ENCODE data around the gene RNASET2. TPM values are rescaled to one million over a fixed set of nuclear protein-coding genes. Genes with fewer than 3 reads are reported as not detected.
"Not testable (repeated sequence)": the region's sequence is repeated elsewhere in the genome, so short reads cannot be mapped to it uniquely, and the experiment has no call there.

RNASET2 gene
- total RNA-seq, 1 donor from 2014 or later, result 135 TPM

DNA sequence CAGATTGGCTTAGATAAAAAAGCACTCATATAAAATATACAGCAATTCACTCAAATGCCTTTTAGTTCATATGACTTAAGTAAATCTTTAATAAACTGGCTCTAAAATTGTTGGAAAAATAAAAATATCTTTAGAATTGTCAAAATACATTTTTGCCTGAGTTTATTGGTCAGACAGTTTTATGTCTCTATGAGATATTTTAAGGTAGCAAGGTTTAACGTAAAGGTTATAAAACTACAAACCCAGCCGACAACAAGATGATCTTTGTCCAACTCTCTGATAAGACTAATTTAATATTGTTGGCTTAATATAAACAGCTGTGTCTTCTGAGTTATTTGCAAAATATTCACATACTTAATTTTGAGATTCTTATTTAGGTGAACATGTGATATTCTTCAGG is 39.5 kb downstream of the RNASET2 start:
- H3K27ac Mint-ChIP-seq, result no peak overlapping the region
- H3K4me1 Mint-ChIP-seq, result peaks cover 6% of the 10 kb centered on the region
- no peak overlapping the region for H3K4me3 Mint-ChIP-seq
- ATAC-seq (ENCODE audit: low read depth) (no peak), DNase-seq (no peak)
- TF ChIP-seq CTCF (IDR thresholded peaks at IDR 0.05), result no peak
- H3K36me3 Mint-ChIP-seq (ENCODE audit: low read depth), result peaks cover 10% of the 10 kb centered on the region
- intact Hi-C loops (cut with micrococcal nuclease), result no loop called here
- H3K27me3 Mint-ChIP-seq, result no peaks in the 10 kb centered on the region
- POLR2A ChIA-PET, result no interaction called here
- CTCF ChIA-PET, result no interaction called here
- no peaks in the 10 kb centered on the region for H3K9me3 Mint-ChIP-seq

- POLR2A ChIA-PET; ATAC-seq (ENCODE audit: low read depth); H3K27me3 Mint-ChIP-seq; intact Hi-C loops (cut with micrococcal nuclease); H3K9me3 Mint-ChIP-seq; CTCF ChIA-PET; DNase-seq; H3K27ac Mint-ChIP-seq; H3K4me3 Mint-ChIP-seq: not testable (repeated sequence)
- H3K36me3 Mint-ChIP-seq (ENCODE audit: low read depth), result peaks cover 14% of the 10 kb centered on the region
- peaks cover 15% of the 10 kb centered on the region for H3K4me1 Mint-ChIP-seq
Observed at GRCh38 chr6:166915484-166915883, 40.9 kb downstream of the RNASET2 start.

- POLR2A ChIA-PET; CTCF ChIA-PET; DNase-seq; intact Hi-C loops (cut with micrococcal nuclease); H3K27me3 Mint-ChIP-seq; H3K9me3 Mint-ChIP-seq; H3K4me3 Mint-ChIP-seq; ATAC-seq (ENCODE audit: low read depth); H3K27ac Mint-ChIP-seq: not testable (repeated sequence)
- H3K4me1 Mint-ChIP-seq, result peaks cover 18% of the 10 kb centered on the region
- H3K36me3 Mint-ChIP-seq (ENCODE audit: low read depth), result peaks cover 17% of the 10 kb centered on the region
Observed at GRCh38 chr6:166914952-166915351, 41.4 kb downstream of the RNASET2 start.

DNA sequence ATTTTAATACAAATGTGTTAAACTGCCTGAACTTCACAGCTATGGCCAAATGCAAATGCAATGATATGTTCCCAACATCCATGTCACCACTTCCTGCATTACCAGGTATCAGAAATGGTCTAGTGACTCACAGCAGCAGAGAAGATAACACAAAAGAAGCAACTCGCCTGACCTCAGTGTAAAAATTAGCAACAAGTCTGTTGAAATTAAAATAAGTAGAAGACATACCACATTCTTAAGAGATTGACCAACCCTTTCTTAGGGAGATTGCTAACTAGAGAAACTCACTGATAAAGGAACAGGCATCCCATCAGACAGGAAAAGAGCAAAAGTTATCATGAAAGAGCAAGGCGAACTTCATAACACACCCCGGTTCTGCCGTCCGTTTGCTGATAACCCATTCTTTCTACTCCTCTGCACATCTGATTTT is 45.1 kb downstream of the RNASET2 start:
- CTCF ChIA-PET, result no interaction called here
- POLR2A ChIA-PET, result no interaction called here
- Mint-ChIP-seq H3K4me3 (no peak overlapping the region), H3K27ac (no peak overlapping the region), H3K27me3 (no peaks in the 10 kb centered on the region), H3K36me3 (ENCODE audit: low read depth) (peaks cover 15% of the 10 kb centered on the region), H3K9me3 (no peaks in the 10 kb centered on the region), H3K4me1 (peaks cover 49% of the 10 kb centered on the region)
- intact Hi-C loops (cut with micrococcal nuclease), result no loop called here
- TF ChIP-seq CTCF (IDR thresholded peaks at IDR 0.05), result no peak
- ATAC-seq (ENCODE audit: low read depth), result no peak
- DNase-seq, result no peak

GRCh38 chr6:166910601-166911000 is 45.7 kb downstream of the RNASET2 start:
- Mint-ChIP-seq H3K27me3 (no peaks in the 10 kb centered on the region), H3K27ac (no peak overlapping the region), H3K9me3 (no peaks in the 10 kb centered on the region), H3K36me3 (ENCODE audit: low read depth) (peaks cover 15% of the 10 kb centered on the region), H3K4me3 (no peak overlapping the region), H3K4me1 (peaks cover 49% of the 10 kb centered on the region)
- TF ChIP-seq CTCF (IDR thresholded peaks at IDR 0.05), result no peak
- intact Hi-C loops (cut with micrococcal nuclease), result no loop called here
- CTCF ChIA-PET, result no interaction called here
- POLR2A ChIA-PET, result no interaction called here
- ATAC-seq (ENCODE audit: low read depth) (no peak), DNase-seq (no peak)

DNA sequence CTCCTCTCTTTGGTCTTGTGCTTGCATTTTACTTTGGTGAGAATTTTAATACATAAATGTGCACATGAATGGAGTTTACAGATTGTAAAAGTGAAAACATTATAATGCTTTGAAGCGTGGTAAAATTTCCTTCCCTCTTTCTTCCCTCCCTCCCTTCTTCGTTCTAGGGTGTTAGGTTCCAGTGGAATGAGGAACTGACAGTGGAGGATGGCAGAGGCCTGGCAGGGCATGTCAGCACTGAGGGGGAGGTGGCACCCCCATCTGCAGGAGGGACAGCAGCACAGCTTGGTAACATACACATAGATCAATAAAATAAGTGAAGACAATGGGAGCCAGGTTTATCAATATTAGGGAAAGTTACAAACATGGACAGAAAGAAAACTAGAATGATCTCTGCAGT is 47.5 kb downstream of the RNASET2 start:
- TF ChIP-seq CTCF (IDR thresholded peaks at IDR 0.05), result no peak
- Mint-ChIP-seq H3K9me3 (no peaks in the 10 kb centered on the region), H3K36me3 (ENCODE audit: low read depth) (peaks cover 12% of the 10 kb centered on the region), H3K27ac (peak overlapping the region; percentile 54), H3K4me1 (peaks cover 60% of the 10 kb centered on the region), H3K4me3 (no peak overlapping the region), H3K27me3 (no peaks in the 10 kb centered on the region)
- intact Hi-C loops (cut with micrococcal nuclease), result no loop called here
- ATAC-seq (ENCODE audit: low read depth) (no peak), DNase-seq (no peak)
- CTCF ChIA-PET, result no interaction called here
- POLR2A ChIA-PET, result no interaction called here

Measured in activated B cell treated with CpG ODN at 0.5 μM for 24 hours (primary cell).